Measurements from ENCODE around the gene LILRA5.
"Not testable (repeated sequence)": the region's sequence is repeated elsewhere in the genome, so short reads cannot be mapped to it uniquely, and the experiment has no call there.

The LILRA5 gene

DNA sequence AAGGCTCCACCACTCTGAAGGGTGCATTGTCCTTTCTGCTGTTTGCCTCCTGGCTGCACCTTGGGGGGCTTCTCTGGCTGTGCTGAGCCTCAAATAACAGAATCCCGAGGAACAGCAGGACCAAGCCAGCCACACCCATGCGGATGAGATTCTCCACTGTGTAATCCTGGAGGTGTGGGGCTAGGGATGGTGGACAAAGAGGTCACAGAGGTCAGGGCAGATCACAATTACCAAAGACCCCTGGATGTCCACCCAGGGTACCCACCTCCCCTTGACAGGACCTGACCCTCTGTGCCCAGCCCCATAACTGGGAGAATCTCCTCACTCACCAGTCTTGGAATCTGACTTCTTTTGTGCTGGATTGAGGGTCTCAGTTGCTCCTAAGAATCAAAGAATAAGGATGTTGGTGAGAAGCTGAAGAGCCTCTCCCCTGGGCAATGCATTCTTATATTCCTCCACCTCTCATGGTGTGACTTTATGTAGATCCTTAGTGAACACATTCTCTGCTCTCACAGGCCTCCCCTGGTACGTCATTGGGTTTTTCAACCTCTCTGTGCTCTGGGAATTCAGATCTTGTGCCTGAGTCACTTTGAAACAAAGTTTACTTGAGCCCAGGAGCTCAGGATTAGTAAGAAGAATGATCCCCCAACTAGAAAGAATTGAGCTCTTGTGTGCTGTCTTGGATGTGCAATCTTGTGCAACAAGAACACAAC, 20.8 kb upstream of the LILRA5 start:
- no peak for DNase-seq

DNA sequence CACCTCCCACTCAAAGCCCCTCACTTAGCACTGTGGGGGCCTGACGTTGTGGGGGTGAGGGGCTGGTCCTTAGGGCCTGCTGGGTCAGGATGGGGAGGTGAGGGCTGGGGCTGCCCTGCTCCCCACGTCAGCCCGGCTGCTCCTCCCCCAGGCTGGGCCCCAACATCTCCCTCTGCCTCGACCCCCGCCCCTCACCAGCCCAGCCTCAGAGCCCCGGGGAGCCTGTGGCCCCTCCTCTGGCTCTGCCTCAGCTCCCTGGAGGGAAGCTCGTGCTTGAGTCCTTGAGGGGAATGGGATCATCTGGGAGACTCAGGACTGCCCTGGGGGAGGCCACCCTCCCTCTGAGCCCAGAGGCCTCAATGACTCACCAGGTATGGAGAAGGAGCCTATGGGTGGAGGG, 19.2 kb upstream of the LILRA5 start:
- no peak for DNase-seq

DNA sequence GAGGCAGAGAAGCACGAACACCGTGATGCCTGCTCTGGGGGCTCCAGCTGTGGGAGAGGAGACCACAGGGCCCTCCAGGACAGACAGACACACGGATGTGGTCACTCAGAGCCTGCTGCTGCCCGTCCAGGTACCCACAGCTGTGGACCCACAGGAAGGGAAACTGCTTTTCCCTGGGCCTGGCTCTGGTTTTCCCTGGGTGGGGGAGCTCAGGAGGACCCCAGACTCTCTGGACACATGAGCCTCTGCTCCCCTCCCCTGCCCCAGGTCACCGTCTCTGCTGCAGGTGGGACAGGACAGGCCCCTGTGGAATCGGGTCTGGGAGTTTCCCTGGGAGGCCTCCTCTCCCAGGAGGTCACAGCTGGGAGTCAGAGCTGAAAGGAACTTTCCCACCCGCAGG, 18.7 kb upstream of the LILRA5 start:
- no peak for DNase-seq

DNA sequence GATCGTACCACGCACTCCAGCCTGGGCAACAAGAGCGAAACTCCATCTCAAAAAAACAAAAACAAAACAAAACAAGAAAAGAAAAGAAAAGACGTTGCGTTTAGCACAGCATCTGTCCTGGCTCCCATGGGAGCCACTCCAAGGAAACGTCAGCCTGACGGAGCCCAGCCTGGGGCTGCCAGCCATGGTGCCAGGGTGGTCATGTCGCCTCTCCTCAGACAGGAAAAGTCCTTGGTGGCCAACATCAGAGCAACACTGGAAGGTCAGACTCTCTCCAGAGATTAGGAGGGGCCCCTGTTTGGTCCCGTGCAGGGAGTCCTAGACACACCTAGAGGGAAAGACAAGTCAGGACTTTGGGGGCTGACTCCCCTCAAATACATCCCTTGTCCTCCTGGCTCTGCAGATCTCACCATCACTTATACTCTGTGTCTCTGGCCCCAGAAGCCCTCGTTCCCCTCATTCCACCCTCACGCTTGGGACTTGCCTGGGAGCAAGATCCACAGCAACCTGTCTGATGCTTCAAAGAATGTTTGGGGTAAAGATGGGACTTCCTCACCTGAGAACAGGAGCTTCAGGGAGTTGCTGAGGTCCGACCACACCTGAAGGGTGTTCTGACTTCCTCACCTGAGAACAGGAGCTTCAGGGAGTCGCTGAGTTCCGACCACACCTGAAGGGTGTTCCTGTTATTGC, 16.7 kb upstream of the LILRA5 start:
- no peak for DNase-seq

DNA sequence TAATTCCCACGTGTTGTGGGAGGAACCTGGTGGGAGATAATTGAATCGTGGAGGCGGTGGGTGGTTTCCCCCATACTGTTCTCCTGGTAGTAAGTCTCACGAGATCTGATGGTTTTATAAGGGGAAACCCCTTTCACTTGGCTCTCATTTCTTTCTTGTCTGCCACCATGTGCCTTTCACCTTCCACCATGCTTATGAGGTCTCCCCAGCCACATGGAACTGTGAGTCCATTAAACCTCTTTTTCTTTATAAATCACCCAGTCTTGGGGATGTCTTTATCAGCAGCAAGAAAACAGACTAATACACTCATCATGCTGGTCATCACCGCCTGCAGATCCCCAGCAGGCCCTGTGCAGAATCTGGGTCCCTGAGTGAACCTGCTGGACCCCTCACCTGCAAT, 15.8 kb upstream of the LILRA5 start:
- not testable (repeated sequence) for DNase-seq

DNA sequence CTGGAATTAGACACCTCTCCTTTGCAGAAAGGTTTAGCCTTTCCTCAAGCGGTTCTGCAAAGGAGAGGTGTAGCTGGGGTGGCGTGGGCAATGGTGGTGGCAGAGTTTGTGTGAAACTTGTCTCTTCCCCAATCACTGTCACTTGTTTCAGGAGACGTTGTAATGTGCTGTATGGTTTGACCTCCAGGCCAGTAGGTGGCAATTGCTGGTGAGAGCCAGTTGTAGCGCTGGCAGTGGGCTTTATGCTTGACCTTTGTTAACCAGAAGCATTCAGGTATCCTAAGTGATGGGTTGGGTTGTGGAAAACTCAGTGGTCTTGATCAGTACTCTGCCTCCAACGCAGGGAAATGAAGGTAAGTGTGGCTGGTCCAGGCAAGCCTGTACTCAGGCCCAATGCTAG, 12.7 kb upstream of the LILRA5 start:
- DNase-seq = no peak

DNA sequence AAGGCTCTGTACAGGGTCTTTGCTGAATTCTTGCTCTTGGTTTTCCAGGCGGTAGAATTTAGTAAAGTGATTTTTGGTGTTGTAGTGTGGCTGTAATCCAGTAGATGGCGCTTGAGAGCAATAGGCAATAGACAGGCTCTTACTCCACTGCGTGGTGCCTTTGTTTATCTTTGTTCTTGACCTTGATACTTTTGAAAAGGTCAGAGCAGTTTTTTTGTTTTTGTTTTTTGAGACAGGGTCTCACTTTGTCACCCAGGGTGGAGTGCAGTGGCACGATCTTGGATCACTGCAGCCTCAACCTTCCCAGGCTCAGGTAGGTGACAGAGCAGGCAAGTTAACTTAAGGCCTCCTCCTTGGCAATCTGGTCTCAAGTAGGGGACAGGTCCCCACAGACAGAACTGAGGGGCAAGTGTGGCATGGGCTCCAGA, 12.2 kb upstream of the LILRA5 start:
- no peak for DNase-seq

DNA sequence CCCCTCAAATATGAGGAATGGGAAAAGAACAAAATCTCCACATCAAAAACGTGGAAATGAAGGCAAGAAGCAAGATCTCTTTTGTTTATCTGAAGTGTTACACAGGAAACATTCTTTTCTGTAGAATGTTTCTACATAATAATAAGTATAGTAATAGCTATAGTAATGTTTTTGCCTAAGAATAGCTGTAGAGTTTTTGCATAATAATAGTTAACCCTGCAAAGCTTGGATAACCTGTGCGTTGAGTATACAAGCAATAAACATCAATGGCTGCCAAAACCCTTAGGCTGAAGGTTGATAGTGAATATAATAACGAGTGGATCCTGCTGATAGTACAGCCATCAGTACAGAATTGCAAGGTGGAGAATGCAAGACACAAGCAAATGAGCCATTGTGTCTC, 11.1 kb upstream of the LILRA5 start:
- DNase-seq = no peak

DNA sequence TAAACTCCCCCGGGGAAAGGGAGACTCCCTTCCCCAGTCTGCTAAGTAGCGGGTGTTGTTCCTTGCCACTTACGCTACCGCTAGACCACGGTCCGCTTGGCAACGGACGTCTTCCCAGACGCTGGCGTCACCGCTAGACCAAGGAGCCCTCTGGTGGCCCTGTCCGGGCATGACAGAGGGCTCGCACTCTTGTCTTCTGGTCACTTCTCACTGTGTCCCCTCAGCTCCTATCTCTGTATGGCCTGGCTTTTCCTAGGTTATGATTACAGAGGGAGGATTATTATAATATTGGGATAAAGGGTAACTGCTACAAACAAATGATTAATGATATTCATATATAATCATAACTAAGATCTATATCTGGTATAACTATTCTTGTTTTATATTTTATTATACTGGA, 10.0 kb upstream of the LILRA5 start:
- not testable (repeated sequence) for DNase-seq

DNA sequence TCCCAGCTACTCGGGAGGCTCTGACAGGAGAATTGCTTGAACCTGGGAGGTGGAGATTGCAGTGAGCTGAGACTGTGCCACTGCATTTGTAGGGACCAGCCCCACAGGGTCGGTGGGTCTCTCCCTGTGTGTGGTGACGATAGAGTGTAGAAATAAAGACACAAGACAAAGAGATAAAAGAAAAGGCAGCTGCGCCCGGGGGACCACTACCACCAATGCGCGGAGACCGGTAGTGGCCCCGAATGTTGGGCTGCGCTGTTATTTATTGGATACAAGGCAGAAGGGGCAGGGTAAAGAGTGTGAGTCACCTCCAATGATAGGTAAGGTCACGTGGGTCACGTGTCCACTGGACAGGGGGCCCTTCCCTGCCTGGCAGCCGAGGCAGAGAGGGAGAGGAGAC, 9.3 kb upstream of the LILRA5 start:
- DNase-seq = not testable (repeated sequence)

DNA sequence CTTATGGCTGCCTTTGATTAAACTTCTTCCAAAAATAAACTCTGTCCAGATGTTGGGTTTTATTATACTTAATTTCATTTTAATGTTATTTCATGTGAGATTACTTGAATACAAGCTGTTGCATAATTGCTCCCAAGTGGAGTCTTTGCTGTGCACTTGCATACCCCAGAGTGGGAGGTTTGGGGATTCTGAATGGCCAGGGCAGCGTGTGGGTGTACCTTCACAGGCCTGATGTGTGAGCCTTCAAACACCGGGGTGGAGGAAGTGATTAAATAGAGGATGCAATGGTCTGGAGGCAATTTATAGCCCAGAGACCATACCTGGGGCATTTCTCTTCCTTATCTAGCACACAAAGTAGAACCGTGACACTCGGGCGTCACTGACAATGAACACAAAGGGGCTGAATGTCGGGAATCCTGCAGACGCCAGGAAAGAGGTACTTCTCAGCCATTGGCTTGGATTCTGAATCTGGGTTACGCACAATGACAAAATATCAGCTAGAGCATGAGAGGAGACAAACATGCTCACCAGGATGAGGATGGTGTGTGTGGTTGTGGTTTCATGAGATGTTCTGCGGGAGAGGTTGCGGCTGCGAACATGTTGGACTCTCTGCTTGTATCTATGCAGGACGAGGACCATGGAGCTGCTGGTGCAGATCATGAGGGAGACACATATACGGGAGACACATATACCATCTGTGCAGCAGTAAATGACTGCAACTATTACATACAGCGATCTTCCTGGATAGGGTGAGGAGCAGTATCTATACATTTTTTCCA, 7.1 kb upstream of the LILRA5 start:
- no peak for DNase-seq

DNA sequence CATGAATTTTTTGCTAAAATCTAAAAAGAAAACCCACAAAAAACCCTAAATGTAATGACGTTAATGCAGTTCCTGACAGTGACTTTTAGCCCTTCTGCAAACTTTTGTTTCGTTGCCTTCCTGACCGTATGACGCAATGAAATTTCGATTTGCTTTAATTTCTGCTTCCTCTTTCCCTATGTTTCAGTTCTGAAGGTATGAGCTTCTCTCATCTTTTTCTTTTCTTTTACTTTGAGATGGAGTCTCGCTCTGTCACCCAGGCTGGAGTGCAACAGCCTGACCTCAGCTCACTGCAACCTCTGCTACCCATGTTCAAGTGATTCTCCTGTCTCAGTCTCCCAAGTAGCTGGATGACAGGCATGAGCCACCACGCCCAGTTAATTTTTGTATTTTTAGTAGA, 6.1 kb upstream of the LILRA5 start:
- DNase-seq = no peak

DNA sequence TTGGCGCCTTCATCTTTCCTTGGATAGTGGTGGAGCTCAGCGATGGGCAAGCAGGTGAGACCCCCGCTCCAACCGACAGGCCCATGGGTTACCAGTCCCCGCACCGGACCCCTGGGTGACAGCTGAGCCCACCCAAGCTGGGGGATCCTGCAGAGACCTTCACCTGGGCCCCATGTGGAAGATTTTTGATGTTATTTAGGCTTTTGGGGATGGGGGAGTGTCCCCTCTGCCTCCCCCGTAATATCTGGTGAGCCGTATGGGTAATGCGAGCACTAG, 4.9 kb upstream of the LILRA5 start:
- DNase-seq = no peak

DNA sequence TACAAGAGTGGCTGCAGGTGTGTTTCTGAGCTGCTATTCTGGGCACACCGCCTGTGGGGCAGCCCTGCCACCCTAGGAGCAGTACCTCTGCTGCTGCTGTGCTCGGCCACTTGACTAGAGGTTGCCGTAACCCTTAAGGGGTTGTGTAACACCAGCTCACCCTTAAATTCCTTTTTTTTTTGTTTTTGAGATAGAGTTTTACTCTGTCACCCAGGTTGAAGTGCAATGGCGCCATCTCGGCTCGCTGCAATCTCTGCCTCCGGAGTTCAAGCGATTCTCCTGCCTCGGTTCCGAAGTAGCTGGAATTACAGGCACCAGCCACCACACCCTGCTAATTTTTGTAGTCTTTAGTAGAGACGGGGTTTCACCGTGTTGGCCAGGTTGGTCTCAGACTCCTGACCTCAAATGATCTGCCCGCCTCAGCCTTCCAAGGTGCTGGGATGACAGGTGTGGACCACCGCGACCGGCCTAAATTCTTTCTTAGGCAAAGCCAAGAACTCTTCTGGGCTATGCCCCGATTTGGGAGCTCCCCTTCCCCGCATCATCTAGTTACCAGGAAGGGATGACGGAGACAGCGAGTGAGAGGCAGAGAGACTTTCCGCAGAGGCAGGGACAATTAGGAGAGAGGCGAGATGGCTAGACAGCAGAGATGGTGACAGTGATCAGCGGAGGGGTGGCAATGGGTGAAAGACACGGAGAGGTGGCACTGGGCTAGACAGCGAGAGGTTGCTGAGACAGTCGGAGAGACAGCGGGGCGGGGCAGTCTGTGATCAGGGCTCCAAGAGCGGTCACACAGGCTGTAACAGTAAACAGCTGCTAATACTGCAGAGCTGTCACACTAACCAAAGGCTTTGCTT, 4.4 kb upstream of the LILRA5 start:
- no peak for DNase-seq

DNA sequence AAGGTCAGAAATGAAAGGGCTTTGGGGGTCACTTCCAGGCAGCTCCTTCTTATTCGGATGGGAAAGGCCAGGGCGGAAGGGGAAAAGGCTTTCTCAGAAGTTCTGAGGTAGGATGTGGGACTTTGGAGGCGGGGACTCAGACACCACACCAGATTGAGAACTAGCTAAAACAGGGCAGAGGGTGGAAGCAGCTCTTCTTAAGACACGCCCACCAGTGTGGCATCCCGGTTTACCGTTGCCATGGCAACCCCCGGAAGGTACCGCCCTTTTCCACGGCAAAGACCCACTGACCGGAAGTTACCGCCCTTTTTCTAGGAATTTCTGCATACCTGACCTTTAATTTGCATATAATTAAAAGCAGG, 3.8 kb upstream of the LILRA5 start:
- DNase-seq = no peak

DNA sequence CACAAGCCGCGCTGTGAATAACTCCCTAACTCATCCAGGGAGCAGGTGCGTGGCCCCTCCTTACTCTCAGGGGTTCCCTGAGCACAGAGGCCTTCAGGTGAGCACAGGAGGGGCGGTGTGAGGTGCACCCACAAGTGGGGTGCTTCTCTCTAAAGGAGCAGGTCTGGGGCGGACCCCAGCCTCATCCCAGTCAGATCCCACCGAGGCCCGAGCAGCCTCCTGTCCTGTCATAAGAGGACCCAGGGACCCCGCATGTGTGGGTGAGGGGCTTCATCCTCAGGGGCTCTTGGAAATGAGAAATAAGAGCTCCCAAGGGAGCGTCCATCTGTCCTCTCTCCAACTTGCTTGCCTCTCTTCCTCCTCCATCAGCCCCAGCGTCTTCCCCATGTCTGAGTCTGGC, 3.0 kb upstream of the LILRA5 start:
- DNase-seq = no peak

DNA sequence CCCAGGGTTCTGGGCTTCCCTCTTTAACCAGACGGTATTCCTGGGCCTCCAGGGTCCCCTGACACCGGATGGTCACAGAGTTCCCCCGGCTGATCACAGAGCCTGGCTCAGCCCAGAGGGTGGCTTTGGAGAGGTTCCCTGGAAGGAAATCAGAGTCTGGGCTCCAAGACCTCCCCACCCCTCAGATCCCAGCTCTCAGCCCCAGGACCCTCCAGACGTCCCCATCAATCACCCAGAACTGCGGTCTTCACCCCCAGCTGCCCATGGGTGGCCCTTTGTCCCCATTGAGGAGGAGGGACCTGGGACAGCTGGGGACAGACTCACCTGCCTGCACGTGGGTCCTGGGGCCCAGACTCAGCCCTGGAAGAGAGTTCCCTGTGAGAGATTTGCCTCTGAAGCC, 955 bp downstream of the LILRA5 start:
- no peak for DNase-seq

DNA sequence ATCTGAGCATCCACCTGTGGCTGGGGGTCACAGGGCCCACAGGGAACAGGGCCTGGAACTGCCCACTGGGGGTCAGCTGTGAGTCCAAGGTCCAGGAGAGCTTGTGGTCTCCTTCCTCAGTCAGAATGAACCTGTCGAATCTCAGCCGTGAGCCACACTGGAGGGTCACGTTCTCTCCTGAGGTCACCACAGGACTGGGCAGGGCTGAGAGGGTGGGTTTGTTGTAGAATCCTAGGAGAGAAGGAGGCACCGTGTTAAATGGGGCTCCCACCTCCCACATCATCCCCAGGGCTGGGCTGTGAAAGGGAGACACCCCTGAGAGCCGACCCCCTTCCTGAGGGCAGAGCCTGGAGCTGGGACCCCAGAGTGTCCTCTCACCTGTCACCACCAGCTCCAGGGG, 1.5 kb downstream of the LILRA5 start:
- no peak for DNase-seq

DNA sequence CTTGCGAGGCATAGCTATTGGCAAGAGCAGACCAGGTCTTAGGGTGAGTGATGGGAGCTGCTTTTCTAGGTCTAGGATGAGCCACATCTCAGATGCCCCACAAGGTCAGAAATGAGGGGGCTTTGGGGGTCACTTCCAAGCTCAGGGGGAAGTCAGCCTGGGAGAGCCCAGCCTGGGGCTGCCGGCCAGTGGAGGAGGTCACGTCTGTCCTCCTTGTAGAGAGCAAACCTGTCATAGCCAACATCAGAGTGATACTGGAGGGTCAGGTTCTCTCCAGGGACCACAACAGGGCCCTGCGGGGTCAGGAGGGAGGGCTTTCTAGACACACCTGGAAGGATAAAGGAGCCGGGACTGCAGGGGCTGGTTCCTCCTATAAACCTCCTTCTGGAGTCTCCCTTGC, 2.4 kb downstream of the LILRA5 start:
- DNase-seq = no peak

DNA sequence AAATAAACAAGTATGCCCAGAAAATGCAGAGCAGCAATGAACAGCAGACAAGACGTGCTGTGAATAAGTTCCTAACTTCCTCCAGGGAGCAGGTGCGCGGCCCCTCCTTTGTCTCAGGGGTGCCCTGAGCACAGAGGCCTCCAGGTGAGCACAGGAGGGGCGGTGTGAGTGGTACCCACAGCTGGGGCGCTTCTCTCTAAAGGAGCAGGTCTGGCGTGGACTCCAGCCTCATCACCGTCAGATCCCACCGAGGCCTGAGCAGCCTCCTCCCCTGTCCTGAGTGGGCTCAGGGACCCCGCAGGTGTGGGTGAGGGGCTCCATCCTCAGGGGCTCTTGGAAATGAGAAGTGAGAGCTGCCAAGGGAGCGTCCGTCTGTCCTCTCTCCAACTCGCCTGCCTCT, 3.2 kb downstream of the LILRA5 start:
- no peak for DNase-seq

DNA sequence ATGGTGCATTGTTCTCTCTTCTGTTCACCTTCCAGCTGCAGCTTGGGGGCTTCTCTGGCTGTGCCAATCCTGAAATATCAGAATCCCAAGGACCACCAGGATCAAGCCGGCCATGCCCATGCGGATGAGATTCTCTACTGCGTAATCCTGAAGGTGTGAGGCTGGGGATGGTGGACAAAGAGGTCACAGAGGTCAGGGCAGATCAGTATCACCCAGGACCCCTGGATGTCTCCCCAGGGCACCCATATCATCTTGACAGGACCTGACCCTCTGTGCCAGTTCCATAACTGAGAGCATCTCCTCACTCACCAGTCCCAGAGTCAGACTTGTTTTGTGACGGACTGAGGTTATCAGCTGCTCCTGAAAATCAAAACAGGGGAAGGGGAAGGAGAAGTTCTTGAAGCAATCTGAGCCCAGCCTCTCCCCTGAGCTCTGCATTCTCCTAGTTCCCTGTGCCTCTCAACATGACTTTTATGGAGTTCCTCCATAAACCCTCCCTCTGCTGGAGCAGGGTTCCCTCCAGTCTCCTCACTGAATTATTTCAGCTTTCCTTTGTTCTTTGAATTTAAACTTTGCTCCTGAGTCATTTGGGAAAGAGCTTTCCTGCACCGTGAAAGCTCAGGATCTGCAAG, 5.5 kb downstream of the LILRA5 start:
- no peak for DNase-seq

DNA sequence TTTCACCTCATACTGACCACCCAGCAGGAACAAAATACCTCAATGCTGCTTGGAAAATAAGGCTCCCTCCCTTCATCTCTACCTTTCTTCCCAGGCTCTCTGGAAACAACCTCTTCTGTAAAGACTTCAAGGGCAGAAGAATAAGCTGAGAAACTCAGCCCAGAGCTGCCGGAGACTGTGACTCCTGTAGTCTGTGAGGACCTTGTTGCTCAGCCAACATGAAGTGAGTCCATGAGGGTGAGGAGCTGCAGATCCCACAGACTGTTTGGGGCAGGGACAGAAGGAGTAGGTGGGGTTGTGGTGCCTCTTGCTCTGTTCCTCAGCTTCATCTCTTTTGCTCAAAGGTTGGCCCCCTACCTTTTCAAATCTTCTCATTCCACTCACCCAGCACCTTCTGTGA, 7.8 kb downstream of the LILRA5 start:
- no peak for DNase-seq

DNA sequence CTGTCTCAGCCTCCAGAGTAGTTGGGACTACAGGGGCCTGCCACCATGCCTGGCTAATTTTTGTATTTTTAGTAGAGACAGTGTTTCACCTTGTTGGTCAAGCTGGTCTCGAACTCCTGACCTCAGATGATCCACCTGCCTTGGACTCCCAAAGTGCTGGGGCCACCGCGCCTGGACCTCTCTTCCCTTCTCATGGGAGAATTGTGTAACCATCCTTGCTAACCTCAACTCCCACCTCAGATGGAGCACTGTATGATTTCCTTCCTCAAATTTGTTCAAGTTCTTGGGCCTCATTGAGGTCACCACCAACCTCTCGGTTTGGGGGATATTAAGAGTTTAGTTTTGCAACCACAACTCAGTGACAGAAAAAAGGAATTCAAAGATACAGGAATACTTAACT, 10.7 kb downstream of the LILRA5 start:
- DNase-seq = no peak

Measured in NCI-H2171 (cell line).